Measurements from ENCODE around the gene RAMP1.

Gene RAMP1

DNA sequence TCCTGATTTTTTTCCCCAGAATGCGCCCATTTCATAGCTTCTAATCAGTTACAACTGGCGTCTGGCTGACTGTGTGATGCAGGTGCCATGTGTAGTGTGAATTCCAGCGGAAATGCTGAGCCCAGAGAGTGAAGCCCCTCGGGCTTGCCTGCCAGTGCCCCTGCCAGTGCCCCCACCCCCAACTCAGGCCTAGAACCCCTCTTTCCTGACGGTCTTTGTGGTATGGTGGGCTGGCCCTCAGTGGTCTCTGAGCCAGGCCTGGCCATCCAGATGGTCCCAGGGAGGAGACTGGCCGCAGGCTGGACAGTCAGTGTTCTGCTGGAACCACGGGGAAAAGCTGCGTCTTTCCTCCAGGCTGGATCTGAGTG lies 3.1 kb downstream of the RAMP1 start:
- H3K4me3 ChIP-seq (ENCODE audit: low read length): no peak overlapping the region
- TF ChIP-seq, protein P1, sequence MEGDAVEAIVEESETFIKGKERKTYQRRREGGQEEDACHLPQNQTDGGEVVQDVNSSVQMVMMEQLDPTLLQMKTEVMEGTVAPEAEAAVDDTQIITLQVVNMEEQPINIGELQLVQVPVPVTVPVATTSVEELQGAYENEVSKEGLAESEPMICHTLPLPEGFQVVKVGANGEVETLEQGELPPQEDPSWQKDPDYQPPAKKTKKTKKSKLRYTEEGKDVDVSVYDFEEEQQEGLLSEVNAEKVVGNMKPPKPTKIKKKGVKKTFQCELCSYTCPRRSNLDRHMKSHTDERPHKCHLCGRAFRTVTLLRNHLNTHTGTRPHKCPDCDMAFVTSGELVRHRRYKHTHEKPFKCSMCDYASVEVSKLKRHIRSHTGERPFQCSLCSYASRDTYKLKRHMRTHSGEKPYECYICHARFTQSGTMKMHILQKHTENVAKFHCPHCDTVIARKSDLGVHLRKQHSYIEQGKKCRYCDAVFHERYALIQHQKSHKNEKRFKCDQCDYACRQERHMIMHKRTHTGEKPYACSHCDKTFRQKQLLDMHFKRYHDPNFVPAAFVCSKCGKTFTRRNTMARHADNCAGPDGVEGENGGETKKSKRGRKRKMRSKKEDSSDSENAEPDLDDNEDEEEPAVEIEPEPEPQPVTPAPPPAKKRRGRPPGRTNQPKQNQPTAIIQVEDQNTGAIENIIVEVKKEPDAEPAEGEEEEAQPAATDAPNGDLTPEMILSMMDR (conservative IDR thresholded peaks at IDR 0.05; ENCODE audit: low read depth, low read length): no peak
- DNase-seq (ENCODE audit: low read depth): no peak

DNA sequence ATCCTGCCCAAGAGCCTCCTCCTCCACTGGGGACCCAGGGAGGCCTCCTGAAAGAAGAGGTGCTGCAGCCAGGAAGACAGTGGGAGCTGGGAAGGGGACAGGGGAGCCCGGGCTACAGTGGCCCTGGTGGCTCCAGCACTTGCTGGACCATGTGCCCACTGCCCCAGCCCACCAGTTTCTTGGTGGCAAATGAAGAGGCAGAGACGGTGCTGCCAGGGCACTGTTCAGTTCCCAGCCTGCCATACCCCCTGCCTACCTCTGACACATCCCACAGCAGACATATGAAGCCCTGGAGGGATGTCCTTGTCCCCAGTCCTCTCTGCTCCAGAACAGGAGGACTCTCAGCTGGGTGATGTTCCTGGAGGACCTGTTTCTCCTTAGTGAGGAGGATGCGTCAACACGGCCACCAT lies 3.7 kb downstream of the RAMP1 start:
- DNase-seq (ENCODE audit: low read depth): no peak
- TF ChIP-seq, protein P1 (conservative IDR thresholded peaks at IDR 0.05; ENCODE audit: low read depth, low read length): no peak
- no peak overlapping the region for H3K4me3 ChIP-seq (ENCODE audit: low read length)

DNA sequence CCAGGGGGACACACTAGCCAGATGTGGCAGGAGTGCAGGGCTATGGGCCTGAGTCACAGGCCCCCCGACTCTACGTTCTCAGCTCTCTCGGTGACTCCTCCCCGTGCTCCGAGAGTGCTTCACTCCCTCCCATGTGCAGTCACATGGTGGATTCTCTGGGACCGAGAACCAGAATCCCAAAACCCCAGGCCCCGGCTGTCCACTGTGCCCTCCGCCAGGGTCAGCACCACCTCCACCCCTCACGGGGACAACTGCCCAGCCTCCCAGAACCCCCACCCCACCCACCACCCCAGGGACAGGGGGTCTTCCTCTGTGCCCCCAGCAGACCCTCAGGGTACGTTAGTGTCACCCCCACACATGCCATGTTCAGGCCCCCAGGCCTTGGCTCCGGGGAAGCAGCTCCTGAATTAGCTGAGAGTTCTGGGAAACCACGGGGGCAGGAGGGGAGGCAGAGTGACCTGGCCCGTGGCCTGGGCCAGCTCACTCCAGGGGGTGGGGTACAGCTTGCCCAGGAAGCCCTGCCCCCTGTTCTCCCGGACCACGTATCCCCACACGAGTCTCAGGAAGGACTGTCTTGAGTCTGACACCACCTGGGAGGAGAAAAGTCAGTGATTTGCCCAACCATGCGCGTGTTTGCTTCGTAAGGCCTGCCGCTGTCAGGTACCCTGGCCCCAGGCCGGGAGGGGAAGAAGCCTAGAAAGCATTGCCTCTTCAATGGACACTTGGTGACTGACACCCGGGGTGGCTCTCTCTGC lies 4.4 kb downstream of the RAMP1 start:
- H3K4me3 ChIP-seq (ENCODE audit: low read length): no peak overlapping the region
- TF ChIP-seq, protein P1 (conservative IDR thresholded peaks at IDR 0.05; ENCODE audit: low read depth, low read length): no peak
- no peak for DNase-seq (ENCODE audit: low read depth)

GRCh38 chr2:237864444-237864931 lies 5.1 kb downstream of the RAMP1 start:
- TF ChIP-seq, protein P1 (conservative IDR thresholded peaks at IDR 0.05; ENCODE audit: low read depth, low read length): no peak
- no peak for DNase-seq (ENCODE audit: low read depth)
- no peak overlapping the region for H3K4me3 ChIP-seq (ENCODE audit: low read length)

DNA sequence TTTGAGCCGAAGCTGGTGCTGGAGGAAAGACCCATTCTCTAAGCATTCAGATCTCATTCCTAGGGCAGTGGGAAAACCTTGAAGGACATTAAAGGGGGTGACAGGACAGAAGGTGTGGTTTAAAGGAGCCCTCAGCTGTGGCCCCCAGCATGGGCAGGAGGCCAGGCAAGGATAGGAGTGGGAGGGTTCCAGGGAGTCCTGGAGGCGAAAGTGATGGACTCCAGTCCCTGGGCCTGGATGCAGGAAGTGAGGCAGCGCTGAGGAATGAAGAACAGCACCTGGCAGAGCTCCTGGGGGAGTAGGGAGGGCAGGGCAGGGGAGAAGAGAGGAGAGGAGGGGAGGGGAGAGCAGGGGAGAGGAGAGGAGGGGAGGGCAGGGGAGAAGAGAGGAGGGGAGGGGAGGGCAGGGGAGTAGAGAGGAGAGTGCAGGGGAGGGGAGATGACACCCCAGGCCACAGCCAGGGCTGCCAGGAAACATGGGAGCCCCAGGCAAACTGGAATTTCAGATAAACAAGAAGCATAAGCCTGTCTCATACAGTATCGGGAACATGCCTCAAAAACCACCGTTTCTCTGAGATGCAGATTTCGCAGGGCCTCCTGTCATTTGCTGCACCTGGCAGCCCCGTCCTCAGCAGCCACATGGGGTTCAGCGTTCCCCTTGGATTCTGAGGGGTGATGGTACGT lies 5.7 kb downstream of the RAMP1 start:
- no peak overlapping the region for H3K4me3 ChIP-seq (ENCODE audit: low read length)
- TF ChIP-seq, protein P1 (conservative IDR thresholded peaks at IDR 0.05; ENCODE audit: low read depth, low read length): no peak
- DNase-seq (ENCODE audit: low read depth): no peak

DNA sequence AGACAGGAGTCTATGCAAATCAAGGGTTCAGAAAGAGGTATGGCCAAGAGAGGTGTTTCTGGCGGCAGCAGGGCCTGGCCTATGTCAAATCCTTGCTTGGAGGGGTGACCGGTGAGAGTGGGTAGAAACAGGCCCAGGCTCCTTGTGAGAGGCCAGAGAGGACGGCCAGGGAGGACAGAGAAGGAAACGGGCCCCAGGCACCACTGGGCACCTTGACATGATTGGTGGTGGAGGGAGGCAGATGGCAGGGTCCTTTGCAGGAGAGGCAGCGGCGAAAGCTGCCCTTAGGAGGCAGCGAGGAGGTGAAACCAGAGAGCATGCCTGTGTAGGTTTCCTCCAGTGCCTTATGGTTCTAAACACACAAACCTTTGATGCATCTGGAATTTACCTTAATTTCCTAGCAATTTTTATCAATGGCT lies 6.2 kb downstream of the RAMP1 start:
- no peak overlapping the region for H3K4me3 ChIP-seq (ENCODE audit: low read length)
- TF ChIP-seq, protein P1 (conservative IDR thresholded peaks at IDR 0.05; ENCODE audit: low read depth, low read length): peak; percentile 20
- no peak for DNase-seq (ENCODE audit: low read depth)

Measured in retinal pigment epithelial cell (primary cell).